NCI-H1694 treated with DMSO at 0.1 percent for 48 hours (cell line): ENCODE measurements around the gene PLA2G5.
"Not testable (repeated sequence)": the region's sequence is repeated elsewhere in the genome, so short reads cannot be mapped to it uniquely, and the experiment has no call there.

Experiments used
- DNase-seq: peaks from one replicate; lab custom pipeline; 2025; lab: John Stamatoyannopoulos, UW

PLA2G5 gene, protein sequence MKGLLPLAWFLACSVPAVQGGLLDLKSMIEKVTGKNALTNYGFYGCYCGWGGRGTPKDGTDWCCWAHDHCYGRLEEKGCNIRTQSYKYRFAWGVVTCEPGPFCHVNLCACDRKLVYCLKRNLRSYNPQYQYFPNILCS

DNA sequence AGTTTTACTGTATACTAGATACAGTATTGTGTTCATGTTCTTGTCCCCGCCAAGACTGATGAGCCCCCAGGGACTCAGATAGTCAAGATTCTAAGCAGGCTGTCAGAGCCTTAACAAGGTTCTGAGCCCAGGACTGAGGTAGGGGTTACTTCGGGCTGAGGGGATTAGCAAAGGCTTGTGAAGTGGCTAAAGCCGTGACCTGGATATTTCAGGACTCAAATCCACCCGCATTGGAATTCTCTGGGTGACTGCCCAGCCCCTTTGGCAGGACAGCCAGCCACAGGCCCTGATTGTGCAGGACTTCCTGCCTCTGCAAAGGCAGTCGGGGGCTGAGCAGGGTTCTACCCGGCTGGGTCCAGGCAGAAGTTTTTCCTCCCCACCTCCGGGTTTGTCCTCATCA is at the start of gene PLA2G5:
TSS of gene PLA2G5 (plus strand) at position 321 of the 400 bp plus-strand sequence. CDS start 14,637 bp downstream, outside the sequence.
- no peak for DNase-seq

DNA sequence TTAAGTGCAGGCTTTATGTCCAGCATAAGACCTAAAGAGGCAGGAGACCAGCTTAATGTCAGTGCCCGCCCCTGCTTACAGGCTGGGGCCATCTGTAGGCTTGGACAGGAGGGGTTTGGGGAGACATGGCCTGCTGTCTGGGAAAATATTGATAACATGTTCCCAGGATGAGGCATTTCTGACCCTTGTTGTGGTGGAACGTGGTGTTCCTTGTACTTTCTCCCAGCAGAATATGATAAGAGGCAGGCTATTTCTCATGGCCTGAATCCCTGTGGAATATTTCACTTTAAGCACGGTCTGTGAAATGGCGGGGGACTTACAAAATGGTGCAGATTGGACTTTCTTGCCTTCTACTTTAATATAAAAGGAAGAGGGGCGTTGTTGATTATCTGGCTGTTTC is 41.9 kb upstream of the PLA2G5 start:
- no peak for DNase-seq

DNA sequence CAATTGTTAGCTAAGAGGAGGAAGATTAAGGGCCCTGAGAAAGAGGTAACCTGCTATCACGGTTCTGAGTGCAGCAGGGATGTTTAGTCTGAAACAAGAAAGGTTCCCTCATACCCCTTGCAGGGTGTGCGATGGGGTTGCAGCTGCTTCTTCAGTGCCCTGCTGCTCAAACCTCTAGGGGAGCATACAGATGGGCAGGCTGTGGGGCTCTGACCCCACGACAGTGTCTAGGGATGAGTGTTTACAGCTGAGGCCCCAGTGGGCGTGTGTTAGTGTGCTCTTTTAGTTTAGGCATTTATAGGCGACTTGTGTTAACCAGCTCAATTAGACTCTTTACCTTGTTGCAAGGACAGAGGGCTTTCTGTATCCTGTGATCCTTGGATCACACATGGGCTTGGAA is 41.3 kb upstream of the PLA2G5 start:
- DNase-seq: no peak

DNA sequence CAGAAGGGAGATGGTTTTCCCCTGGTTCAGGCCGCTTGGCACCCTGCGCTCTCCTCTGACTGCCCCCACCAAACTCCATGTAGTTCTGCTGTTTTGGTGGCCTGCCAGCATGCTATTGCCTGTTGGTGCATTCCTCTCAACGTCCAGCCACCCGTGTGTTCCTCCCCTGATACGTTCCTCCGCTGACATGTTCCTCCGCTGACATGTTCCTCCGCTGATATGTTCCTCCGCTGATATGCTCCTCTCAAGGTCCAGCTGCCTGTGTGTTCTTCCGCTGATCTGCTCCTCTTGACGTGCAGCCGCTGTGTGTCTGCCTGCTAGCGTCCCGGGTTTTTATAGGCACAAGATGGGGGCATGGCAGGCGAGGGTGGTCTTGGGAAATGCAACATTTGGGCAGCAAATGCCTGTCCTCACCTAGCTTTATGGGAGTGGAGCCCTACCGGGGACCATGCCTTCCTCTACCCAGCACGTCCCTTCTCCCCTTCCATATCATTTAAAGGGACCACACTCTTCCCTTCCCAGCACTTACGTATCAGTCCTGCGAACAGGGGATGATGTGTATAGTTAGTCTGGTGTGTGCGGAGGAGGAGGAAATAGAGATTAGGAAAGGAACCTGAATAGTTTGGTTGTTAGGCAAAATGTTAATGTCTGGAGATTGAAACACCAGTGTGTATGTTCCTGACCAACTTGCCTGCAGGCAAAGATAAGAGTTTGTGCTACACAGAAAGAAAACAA is 40.6 kb upstream of the PLA2G5 start:
- no peak for DNase-seq

DNA sequence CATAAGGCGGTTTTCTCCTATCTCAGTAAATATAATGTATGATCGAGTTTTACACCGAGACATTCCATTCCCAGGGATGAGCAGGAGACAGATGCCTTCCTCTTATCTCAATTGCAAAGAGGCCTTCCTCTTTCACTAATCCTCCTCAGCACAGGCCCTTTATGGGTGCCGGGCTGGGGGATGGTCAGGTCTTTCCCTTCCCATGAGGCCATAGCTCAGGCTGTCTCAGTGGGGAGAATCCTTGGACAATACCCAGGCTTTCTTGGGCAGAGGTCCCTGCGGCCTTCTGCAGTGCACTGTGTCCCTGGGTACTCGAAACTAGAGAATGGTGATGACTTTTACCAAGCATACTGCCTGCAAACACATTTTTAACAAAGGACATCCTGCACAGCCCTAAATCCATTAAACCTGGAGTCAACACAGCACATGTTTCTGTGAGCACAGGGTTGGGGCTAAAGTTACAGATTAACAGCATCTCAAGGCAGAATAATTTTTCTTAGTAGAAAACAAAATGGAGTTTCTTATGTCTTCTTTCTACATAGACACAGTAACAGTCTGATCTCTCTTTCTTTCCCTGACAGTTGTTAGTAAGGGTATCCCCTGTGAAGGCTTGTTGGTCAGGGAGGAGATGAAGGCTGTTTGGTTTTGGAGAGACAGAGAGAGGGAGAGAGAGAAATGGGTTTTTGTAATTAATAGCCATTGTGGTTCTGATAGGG is 39.4 kb upstream of the PLA2G5 start:
- not testable (repeated sequence) for DNase-seq

DNA sequence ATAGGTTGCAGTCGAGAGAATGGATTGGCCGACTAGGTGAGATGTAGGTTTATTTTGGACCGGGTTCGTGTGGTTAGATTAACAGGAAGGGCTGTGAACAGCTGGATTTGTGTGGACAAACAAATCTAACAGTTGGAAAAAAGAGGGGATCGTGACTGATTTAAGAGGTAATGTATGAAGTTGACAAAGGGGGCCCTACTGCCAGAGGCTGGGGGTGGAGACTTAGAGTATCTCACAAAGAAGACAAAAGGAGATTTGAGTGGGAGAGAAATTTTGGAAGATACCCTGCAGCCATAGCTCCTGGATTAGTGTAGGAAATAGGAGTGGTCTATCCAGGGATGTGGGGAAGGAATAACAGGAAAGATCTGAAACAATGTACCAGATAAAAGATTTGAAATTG is 38.8 kb upstream of the PLA2G5 start:
- no peak for DNase-seq

DNA sequence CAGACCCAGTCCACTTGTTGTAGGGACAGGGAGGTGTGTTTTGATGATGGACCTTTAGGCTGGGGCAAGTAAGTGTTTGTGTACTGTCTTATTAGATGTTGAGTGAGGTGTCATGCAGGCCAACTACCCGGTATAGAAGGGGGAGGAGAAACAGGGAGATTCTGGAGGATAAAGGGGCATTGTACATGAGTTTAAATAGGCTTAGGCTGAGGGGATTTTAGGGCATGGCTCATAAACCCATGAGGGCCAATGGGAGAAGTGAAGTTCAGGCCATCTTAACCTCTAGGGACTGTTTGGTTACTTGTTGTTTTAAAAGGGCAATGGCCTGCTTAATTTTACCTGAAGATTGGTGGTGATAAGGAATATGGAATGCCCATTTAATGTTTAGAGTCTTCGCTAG is 38.2 kb upstream of the PLA2G5 start:
- DNase-seq: no peak

DNA sequence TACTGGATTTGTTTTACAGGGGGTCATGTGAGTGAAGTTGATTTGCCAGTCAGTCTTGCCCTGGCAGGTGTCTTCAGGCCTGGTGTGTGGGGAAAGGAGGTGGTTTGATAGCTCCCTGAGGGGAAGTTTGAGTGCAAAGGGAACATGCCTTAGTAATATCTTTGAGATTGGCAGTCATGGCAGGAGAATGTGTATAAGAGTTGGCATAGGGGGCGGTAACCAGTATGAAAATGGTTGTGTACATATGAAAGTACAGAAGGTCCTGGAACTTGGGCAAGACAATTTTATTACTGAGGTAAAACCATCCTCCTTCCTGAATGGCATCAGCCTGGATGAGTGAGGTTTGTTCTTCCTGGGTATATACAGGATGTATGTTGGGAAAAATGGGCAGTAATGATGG is 37.6 kb upstream of the PLA2G5 start:
- no peak for DNase-seq

DNA sequence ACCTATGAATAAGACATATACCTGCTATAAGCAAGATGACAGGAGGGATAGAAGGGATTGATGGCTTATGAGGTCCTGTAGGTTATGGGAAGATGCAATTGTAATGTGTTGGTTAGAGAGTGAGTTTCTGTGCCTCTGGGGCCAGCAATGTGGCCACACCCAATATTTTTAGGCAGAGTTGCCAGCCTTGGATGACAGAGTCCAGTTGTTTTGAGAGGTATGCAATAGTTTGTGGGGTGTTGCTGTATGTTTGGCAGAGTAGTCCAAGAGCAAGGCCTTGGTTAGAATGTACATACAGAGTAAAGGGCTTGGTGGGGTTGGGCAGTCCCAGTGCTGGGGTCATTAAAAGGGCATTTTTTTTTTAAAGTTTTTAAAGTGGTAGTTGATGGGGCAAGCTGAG is 36.6 kb upstream of the PLA2G5 start:
- DNase-seq: no peak

DNA sequence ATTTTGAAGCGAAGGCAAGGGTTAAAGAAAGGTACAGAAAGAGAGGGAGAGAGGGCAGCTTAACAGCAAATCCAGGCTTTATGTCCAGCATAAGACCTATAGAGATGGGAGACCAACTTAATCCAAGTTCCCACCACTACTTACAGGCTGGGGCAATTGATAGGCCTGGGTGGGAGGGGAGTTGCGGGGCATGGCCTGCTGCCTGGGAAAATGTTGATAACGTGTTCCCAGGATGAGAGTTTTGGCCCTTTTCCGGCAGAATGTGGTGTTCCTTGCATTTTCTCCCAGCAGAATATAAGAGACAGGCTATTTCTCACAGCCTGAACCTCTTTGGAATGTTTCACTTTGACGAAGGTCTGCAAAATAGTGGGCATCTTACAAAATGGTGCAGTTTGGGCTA is 34.9 kb upstream of the PLA2G5 start:
- no peak for DNase-seq

DNA sequence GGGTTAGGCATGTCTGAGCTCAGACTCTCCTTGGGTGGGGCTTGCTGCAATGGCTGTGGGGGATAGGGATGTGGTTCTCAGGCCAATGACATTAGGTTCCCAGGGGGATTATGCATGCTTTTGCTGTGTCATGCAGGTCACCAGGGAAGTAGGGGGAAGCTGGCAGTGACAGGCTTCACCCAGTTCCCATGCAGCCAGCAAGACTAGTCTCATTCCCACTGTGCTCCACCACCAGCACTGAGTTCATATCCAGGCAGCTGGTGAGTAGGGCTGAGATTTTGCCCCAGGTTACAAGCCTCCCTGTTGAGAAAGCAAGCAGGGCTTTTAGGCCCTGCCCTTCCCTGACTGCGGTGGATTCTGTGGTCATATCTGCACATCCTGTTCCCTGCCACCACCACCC is 32.1 kb upstream of the PLA2G5 start:
- no peak for DNase-seq

DNA sequence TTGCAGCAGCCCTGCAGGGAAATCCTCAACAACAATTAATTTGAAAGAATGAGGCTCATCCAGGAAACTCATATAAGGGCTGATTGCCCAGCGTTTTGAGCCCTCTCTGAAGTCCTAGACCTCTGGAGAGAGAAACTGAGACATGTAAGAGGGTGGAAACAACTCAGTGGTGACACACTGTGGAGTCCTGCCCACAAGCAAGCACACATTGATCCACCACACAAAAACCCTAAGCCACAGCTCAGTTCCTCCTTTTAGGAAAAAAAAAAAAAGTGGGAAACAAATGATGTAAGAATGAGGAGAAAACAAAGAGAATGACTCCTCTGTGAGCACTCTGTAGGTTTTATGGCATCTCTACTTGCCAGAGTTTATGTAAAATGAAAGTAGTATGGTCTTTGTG is 22.9 kb upstream of the PLA2G5 start:
- no peak for DNase-seq

DNA sequence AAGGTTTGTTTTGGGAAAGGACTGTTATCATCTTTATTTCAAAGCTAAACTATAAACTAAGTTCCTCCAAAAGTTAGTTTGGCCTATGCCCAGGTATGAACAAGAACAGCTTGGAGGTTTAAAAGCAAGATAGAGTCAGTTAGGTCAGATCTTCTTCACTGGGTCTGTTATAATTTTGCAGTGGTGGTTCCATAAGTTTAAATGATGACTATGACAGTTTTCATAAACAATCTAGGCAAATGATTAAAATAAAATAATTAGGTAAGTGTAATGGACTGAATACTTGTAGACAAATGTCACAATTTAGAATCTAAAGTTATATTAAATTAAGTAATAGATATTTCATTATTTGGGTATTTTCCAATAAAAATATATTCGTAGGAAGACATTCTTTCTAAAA is 21.4 kb upstream of the PLA2G5 start:
- DNase-seq: no peak

DNA sequence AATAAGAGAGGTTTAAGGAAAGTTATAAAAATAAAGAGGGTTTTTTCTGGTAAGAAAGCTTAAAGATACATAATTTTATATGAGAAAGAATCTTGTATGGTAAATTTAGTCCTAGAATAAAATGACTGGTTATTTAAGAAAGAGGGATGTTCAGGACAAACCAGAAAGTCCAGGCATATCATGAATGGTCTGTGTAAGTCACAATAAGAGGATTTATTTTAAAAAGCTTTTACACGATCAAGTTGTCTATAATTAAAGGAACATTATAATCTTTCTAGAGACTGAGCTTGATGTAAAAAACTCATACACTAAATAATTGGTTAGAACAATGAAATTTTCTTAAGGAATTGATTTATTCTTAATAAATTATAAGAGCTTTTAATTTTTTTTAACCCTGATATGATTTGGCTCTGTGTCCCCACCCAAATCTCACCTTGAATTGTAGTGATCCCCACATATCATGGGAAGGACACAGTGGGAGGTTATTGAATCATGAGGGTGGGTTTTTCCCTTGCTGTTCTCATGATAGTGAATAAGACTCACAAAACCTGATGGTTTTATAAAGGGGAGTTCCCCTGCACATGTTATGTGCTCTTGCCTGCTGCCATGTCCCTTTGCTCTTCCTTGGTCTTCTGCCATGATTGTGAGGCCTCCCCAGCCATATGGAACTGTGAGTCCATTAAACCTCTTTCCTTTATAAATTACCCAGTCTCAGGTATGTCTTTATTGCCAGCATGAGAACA is 20.8 kb upstream of the PLA2G5 start:
- DNase-seq: not testable (repeated sequence)

DNA sequence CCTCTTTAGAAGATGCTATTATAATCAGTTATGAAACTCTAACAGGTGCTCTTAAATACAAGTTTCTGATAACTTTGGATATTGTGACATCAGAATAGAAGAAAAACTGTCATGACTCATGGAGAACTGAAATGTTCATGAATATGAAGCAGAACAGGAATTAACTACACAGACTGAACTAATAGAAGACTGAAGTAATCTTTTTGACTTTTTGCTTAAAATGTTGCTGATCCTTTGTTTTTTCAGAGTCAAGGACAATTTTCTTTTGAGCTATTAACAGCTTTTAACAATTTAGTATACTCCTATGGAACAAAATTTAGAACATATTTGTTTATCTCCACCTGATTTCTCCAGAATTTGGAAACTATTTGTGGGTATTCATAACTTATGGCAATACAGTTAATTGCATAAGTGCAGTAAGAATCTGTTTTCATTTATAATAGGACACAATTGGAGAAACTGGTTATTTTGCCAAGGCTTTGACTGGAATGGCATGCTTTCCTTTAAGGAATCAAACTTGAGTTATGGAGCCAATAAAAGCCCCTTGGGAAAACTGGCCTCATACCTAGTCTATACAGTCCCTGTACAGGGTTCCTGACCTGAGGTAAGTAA is 18.7 kb upstream of the PLA2G5 start:
- DNase-seq: no peak

DNA sequence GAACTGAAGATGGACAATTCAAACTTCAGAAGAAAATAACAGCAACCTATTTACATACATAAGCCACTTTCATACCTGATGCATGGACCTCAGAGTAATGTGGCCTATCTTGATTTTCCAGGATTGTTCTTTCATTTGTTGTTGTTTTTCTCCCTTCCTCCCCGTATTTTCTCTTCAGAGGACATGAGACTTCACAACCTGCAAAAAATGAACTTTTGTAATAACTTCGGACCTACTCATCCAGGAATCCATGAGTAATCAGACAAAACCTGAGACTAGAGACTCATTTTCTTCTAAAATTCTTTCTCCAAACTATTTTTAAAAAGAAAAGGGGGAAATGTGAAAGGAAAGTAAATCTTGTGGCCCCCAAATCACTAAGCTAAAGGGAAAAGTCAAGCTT is 17.6 kb upstream of the PLA2G5 start:
- no peak for DNase-seq

DNA sequence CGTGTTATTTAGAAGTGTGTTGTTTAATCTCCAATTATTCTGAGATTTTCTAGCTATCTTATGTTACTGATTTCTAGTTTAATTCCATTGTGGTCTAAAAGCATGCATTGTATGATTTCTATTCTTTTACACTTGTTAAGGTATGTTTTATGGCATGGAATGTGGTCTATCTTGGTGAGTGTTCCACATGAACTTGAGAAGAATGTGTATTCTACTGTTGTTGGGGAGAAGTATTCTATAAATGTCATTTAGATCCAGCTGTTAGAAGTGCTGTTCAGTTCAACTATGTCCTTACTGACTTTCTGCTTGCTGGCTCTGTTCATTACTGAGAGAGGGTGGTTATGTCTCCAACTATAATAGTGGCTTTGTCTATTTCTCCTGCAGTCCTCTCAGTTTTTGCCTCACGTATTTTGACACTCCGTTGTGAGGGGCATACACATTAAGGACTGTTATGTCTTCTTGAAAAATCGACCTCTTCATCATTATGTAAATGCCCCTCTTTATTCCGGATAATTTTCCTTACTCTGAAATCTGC is 12.0 kb upstream of the PLA2G5 start:
- no peak for DNase-seq

DNA sequence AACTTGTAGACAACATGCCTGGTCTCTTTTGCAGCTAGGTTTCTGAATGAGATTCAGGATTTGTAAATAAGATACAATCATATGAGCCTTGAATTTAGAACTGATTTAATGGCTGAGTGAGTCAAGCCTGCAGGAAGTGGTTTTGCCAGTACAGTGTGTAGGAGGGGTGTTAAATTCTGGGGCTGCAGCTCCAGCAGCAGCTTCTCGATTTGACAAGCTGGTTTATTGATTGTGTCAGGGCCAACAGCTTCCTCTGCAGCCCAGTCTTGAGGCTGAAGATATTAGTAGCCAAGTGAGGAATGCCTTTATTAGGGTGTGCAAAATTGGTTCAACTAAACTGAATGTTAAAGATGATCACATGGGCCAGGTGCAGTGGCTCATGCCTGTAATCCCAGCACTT is 11.5 kb upstream of the PLA2G5 start:
- no peak for DNase-seq

DNA sequence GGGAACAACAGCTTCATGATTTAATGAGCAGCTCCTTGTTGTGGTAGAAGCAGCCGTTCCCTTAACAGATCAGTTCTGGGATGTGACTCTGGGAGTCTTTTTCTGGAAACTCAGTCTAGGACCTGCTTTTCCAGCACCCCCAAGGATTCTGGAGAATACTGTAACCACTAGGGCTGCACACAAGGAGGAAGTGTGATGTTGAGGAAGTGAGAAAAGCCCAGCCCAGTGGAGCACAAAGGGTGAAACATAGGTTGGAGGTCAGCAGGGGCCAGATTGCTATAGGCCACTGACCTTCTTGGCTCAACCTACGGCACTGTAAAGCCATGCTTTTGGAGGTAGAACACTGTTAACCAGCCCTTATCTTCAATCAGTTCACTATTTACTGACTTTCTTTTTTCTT is 10.1 kb upstream of the PLA2G5 start:
- DNase-seq: no peak

DNA sequence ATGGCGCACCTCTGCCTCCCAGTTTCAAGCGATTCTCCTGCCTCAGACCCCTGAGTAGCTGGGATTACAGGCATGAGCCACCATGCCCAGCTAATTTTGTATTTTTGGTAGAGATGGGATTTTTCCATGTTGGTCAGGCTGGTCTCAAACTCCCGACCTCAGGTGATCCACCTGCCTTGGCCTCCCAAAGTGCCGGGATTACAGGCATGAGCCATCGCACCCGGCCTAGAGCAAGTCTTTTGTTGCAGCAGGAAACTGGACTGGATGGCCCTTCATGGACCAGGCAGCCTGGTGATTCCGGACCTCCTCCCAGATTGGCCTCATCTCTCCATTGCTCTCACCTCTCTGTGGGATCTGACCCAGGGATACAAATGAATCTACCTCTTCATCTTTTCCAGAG is 9.2 kb upstream of the PLA2G5 start:
- not testable (repeated sequence) for DNase-seq

DNA sequence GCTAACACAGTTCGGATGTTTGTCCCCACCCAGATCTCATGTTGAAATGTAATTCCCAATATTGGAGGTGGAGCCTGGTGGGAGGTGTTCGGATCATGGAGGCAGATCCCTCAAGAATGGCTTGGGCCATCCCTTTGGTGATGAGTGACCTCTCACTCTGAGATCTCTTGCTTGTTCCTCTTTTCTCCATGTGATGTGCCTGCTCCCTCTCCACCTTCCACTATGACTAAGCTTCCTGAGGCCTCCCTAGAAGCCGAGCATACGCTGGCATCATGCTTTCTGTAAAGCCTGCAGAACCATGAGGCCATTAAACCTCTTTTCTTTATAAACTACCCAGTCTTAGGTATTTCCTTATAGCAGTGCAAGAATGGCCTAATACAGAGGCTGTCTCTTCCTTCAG is 8.1 kb upstream of the PLA2G5 start:
- no peak for DNase-seq

DNA sequence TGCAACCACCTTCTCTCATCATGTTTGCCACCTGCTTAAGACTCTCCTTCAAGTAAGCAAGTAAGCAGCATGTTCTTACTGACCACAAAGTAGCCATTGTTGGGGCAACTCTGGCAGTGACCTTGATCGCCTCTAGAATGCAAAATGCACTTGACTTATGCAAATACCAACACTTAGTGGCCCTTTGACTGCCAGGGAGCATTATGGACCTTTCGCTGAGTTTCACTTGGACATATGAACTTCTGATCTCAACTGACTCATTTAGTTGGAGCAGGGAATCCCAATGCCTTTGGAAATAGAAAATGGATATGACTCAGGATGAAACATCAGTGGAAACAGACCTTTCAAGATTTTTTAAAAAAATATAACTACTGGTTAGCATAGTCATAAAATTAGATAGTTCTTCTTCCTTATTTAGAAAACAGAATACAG is 6.1 kb upstream of the PLA2G5 start:
- no peak for DNase-seq
